IMR-90 (cell line): ENCODE results near the gene NBEA. TPM values are rescaled to one million over a fixed set of nuclear protein-coding genes. Genes with fewer than 3 reads are reported as not detected.
A peak's percentile ranks its signal among the peaks of the same experiment; 100 is the strongest.

Source experiments
- ATAC-seq: fragments of 200-7000 bp; cut with Tn5 transposase; 2 replicates; pipeline ENCODE4 v1.9.1; 2020; ENCODE audit warnings: low read depth, mild to moderate bottlenecking, moderate library complexity
- BruUV-seq: library from RNA; stranded (reverse); fragments of 400-500 nt; replicated peaks from 2 replicates; lab custom pipeline; 2021; lab: Mats Ljungman, UMichigan
- CTCF ChIA-PET: fragments of 300-600 bp; formaldehyde crosslinking; extraction: SDS; loops from one replicate; lab custom pipeline; 2021; ENCODE audit warnings: antibody characterized with exemption; lab: Yijun Ruan, JAX
- POLR2A ChIA-PET: fragments of 300-600 bp; sonication (Branson Sonifier 250); formaldehyde crosslinking; loops from one replicate; lab custom pipeline; 2022; ENCODE audit warnings: antibody characterized with exemption; ENCODE audit not compliant: unreplicated experiment; lab: Charles Lee
- DNase-seq: peaks from one replicate; pipeline ENCODE4 v3.0.0; 2013
- H2AFZ ChIP-seq: replicated peaks from 2 replicates; pipeline ENCODE3; 2013; ENCODE audit warnings: low read length, mild to moderate bottlenecking; ENCODE audit not compliant: poor library complexity
- H2AK5ac ChIP-seq: 2 replicates; pipeline ENCODE4 v1.6.1; 2013; ENCODE audit warnings: low read depth, low read length, inconsistent platforms
- H2AK9ac ChIP-seq: replicated peaks from 2 replicates; pipeline ENCODE3; 2013; ENCODE audit warnings: mild to moderate bottlenecking, low read depth, low read length, moderate library complexity; ENCODE audit not compliant: poor library complexity
- H2BK120ac ChIP-seq: 2 replicates; pipeline ENCODE4 v1.6.1; 2013; ENCODE audit warnings: low read depth, low read length, inconsistent platforms
- H2BK15ac ChIP-seq: 3 replicates; pipeline ENCODE4 v1.6.1; 2013; ENCODE audit warnings: low read depth, low read length, inconsistent platforms
- H2BK20ac ChIP-seq: 2 replicates; pipeline ENCODE4 v1.6.1; 2013; ENCODE audit warnings: low read depth, mild to moderate bottlenecking, inconsistent platforms, low read length, moderate library complexity
- H2BK5ac ChIP-seq: 2 replicates; pipeline ENCODE4 v1.6.1; 2013; ENCODE audit warnings: mild to moderate bottlenecking, low read depth, low read length, inconsistent platforms; ENCODE audit not compliant: poor library complexity, severe bottlenecking
- H3K14ac ChIP-seq: replicated peaks from 2 replicates; pipeline ENCODE4 v1.6.1; 2013; ENCODE audit warnings: low read depth, low read length, inconsistent platforms
- H3K18ac ChIP-seq: 2 replicates; pipeline ENCODE4 v1.6.1; 2013; ENCODE audit warnings: low read depth, low read length, control low read depth
- H3K23ac ChIP-seq: 2 replicates; pipeline ENCODE4 v1.6.1; 2013; ENCODE audit warnings: low read depth, low read length, inconsistent platforms
- H3K27ac ChIP-seq: 2 replicates; pipeline ENCODE4 v1.5.1; 2013; ENCODE audit warnings: mild to moderate bottlenecking, control low read depth, low read length; ENCODE audit not compliant: insufficient read depth
- H3K27me3 ChIP-seq: 2 replicates; pipeline ENCODE4 v1.6.1; 2013; ENCODE audit warnings: low read length; ENCODE audit not compliant: control insufficient read depth, insufficient read depth
- H3K36me3 ChIP-seq: 2 replicates; pipeline ENCODE4 v1.6.1; 2013; ENCODE audit warnings: low read length, mixed read lengths; ENCODE audit not compliant: control insufficient read depth, insufficient read depth
- H3K4ac ChIP-seq: 2 replicates; pipeline ENCODE4 v1.6.1; 2013; ENCODE audit warnings: low read depth, low read length, inconsistent platforms
- H3K4me1 ChIP-seq: 2 replicates; pipeline ENCODE4 v1.6.1; 2013; ENCODE audit warnings: low read length, mixed read lengths; ENCODE audit not compliant: control insufficient read depth, insufficient read depth
- H3K4me2 ChIP-seq: 2 replicates; pipeline ENCODE4 v1.6.1; 2013; ENCODE audit warnings: low read depth, mild to moderate bottlenecking, control low read depth, low read length, moderate library complexity
- H3K4me3 ChIP-seq: 2 replicates; pipeline ENCODE4 v1.5.1; 2013; ENCODE audit warnings: low read depth, mild to moderate bottlenecking, control low read depth, low read length, moderate library complexity; ENCODE audit not compliant: insufficient read depth
- H3K56ac ChIP-seq: 2 replicates; pipeline ENCODE4 v1.6.1; 2013; ENCODE audit warnings: low read length, inconsistent platforms; ENCODE audit not compliant: insufficient read depth; ENCODE audit errors: extremely low read depth
- H3K79me1 ChIP-seq, 2 experiments: 2 replicates each; pipeline ENCODE4 v1.6.1; 2013; ENCODE audit warnings: low read length in 2 of 2, inconsistent platforms in 1 of 2, low read depth in 1 of 2
- H3K9ac ChIP-seq: 2 replicates; pipeline ENCODE4 v1.6.1; 2013; ENCODE audit warnings: low read depth, low read length, control low read depth
- H3K9me1 ChIP-seq: 2 replicates; pipeline ENCODE4 v1.6.1; 2013; ENCODE audit warnings: low read length, inconsistent platforms; ENCODE audit not compliant: insufficient read depth
- H3K9me3 ChIP-seq: 2 replicates; pipeline ENCODE4 v1.6.1; 2013; ENCODE audit warnings: low read length; ENCODE audit not compliant: control insufficient read depth, insufficient read depth
- H4K20me1 ChIP-seq: 2 replicates; pipeline ENCODE4 v1.6.1; 2013; ENCODE audit warnings: low read length, inconsistent platforms; ENCODE audit not compliant: insufficient read depth
- H4K5ac ChIP-seq: 2 replicates; pipeline ENCODE4 v1.6.1; 2013; ENCODE audit warnings: mild to moderate bottlenecking, low read depth, low read length, control low read depth
- H4K8ac ChIP-seq, 2 experiments: 2 replicates each; pipeline ENCODE4 v1.6.1; 2013; ENCODE audit warnings: low read depth in 2 of 2, low read length in 2 of 2, control low read depth in 1 of 2, inconsistent platforms in 1 of 2
- H4K91ac ChIP-seq: 2 replicates; pipeline ENCODE4 v1.6.1; 2013; ENCODE audit warnings: low read depth, low read length, inconsistent platforms; ENCODE audit not compliant: insufficient read depth
- RAD21 ChIP-seq: IDR thresholded peaks from 2 replicates; pipeline ENCODE4 v1.6.1; 2012; ENCODE audit warnings: low read length, improper control_type of control experiment
- RFX5 ChIP-seq: IDR thresholded peaks from 2 replicates; pipeline ENCODE4 v1.8.0; 2012; ENCODE audit warnings: low read depth, mild to moderate bottlenecking, low read length, moderate library complexity
- SMC3 ChIP-seq: fragments of 150-350 bp; IDR thresholded peaks from 2 replicates; pipeline ENCODE4 v1.6.1; 2016; ENCODE audit warnings: low read depth, mild to moderate bottlenecking, antibody characterized with exemption, low read length, moderate library complexity
- WGBS, 2 experiments: methylation state at CpG; one replicate each; pipeline versions ENCODE4 v1.1.5 to v1.1.7; 2013; ENCODE audit warnings: missing lambda C conversion rate in 2 of 2; ENCODE audit not compliant: insufficient read length in 1 of 2; ENCODE audit errors: extremely low coverage in 2 of 2; 5-methylcytosine and 5-hydroxymethylcytosine counted together
- dilution Hi-C: fragments of 300-500 bp; cut with HindIII; formaldehyde crosslinking; loops from one replicate; pipeline ENCODE4 v1.14.3; 2018; ENCODE audit warnings: low sequenced_read_pairs; ENCODE audit not compliant: unreplicated experiment
- in situ Hi-C: fragments of 300-500 bp; cut with MboI; formaldehyde crosslinking; loops from 3 replicates; pipeline ENCODE4 v1.14.3; 2019; ENCODE audit warnings: low sequenced_read_pairs, inconsistent platforms, mixed read lengths
- intact Hi-C: fragments of 100-400 bp; cut with micrococcal nuclease; formaldehyde crosslinking; loops from 2 replicates; pipeline ENCODE4 v1.10.0; 2022
- polyA plus RNA-seq, 3 experiments: library from polyadenylated mRNA; depleted of rRNA; stranded (reverse); fragments of >200 nt; gene quantifications; 2 replicates each; pipeline ENCODE4 v1.2.3, GENCODE V29; 2012; ENCODE audit warnings: low replicate concordance in 1 of 3
- total RNA-seq: library from RNA; depleted of rRNA; stranded (reverse); fragments of >200 nt; gene quantifications from 2 replicates; pipeline ENCODE4 v1.2.3, GENCODE V29; 2012

The NBEA gene
- total and polyA plus RNA-seq, 2 of the 4 experiments (the other 2 are of a cell fraction) = 0.82 to 2.2 TPM

GRCh38 chr13:35599384-35599783 lies 657.3 kb downstream of the NBEA start:
- CTCF ChIA-PET = interaction anchor here (0.6 kb wide), 1 partner anchor 304 kb away, joined by 3 read pairs; no protein-coding TSS in a partner anchor
- no peaks in the 10 kb centered on the region for H4K20me1 ChIP-seq
- H4K91ac ChIP-seq = no peak overlapping the region
- H3K18ac ChIP-seq = peak overlapping the region; percentile 46
- peak overlapping the region; percentile 75; the same call in 1 of the 2 replicates for H4K5ac ChIP-seq
- 0 out of 4 replicates have a peak overlapping the region, but pooled peaks of 1 of the 2 experiments have one; percentile 17 for H4K8ac ChIP-seq
- no peak overlapping the region for H3K4me3 ChIP-seq
- no peaks in the 10 kb centered on the region for H3K9me1 ChIP-seq
- no peaks in the 10 kb centered on the region for H3K9me3 ChIP-seq
- no CpG with 5 or more reads among the region's 2 CpGs for WGBS, 2 experiments
- H3K27ac ChIP-seq = no peak overlapping the region; the same call in 1 of the 2 replicates
- POLR2A ChIA-PET = no interaction called here
- TF ChIP-seq SMC3 = no peak
- no peak for TF ChIP-seq RAD21
- no peak for TF ChIP-seq RFX5
- H2AFZ ChIP-seq = no peak overlapping the region
- no peak overlapping the region for H2AK9ac ChIP-seq
- H3K4me2 ChIP-seq = no peak overlapping the region
- H3K79me1 ChIP-seq = no peaks in the 10 kb centered on the region
- peaks cover 5% of the 10 kb centered on the region; the same call in 1 of the 2 replicates for H3K4me1 ChIP-seq
- H3K23ac ChIP-seq = no peak overlapping the region
- H2BK5ac ChIP-seq = peak overlapping the region; percentile 8
- H3K9ac ChIP-seq = no peak overlapping the region
- in situ Hi-C loops = no loop called here
- H3K56ac ChIP-seq = no peak overlapping the region
- no peaks in the 10 kb centered on the region for H3K36me3 ChIP-seq
- no peak overlapping the region; the same call in 1 of the 2 replicates for H3K4ac ChIP-seq
- dilution Hi-C loops = no loop called here
- ATAC-seq (peak; percentile 42; the same call in 1 of the 2 replicates), DNase-seq (no peak)
- H3K14ac ChIP-seq = 0 out of 2 replicates have a peak overlapping the region, but pooled peaks have one; percentile 33
- no TSS peak for BruUV-seq
- peak overlapping the region; percentile 8; the same call in 1 of the 2 replicates for H2BK120ac ChIP-seq
- no peak overlapping the region for H2BK20ac ChIP-seq
- H3K27me3 ChIP-seq = no peaks in the 10 kb centered on the region
- H2BK15ac ChIP-seq = no peak overlapping the region
- H2AK5ac ChIP-seq = no peak overlapping the region
- intact Hi-C loops = no loop called here
